Vagina (tissue), 2 donors: ENCODE data around the gene NLRP12.

Experiments
- CTCF ChIP-seq, 3 experiments: fragments of 450-650 bp in 2 of 3; fragments of 200-600 bp in 1 of 3; sonication (generic) in 1 of 3; IDR thresholded peaks; one replicate each; pipeline ENCODE4 v1.5.1; 2017 to 2019; ENCODE audit warnings: antibody characterized with exemption in 3 of 3, mild to moderate bottlenecking in 2 of 3, moderate library complexity in 2 of 3
- POLR2A ChIP-seq, 2 donors: fragments of 450-650 bp; IDR thresholded peaks; one replicate each; pipeline ENCODE4 v1.6.1; 2017; ENCODE audit warnings: antibody characterized with exemption in 2 of 2, mild to moderate bottlenecking in 2 of 2, moderate library complexity in 2 of 2
- POLR2AphosphoS5 ChIP-seq, 2 donors: sonication (generic); formaldehyde crosslinking; IDR thresholded peaks; one replicate each; pipeline ENCODE4 v1.9.0; 2017; ENCODE audit warnings: antibody characterized with exemption in 2 of 2, mild to moderate bottlenecking in 2 of 2, low read depth in 1 of 2; ENCODE audit not compliant: insufficient read depth in 1 of 2

GRCh38 chr19:53786744-53787143, 37.4 kb downstream of the NLRP12 start:
- TF ChIP-seq POLR2A (IDR thresholded peaks at IDR 0.05) = no peak
- no peak for TF ChIP-seq POLR2AphosphoS5 (IDR thresholded peaks at IDR 0.05; ENCODE audit: insufficient read depth in 1 of 2, low read depth in 1 of 2)
- TF ChIP-seq CTCF (IDR thresholded peaks at IDR 0.05) = no peak
